Stomach (tissue), 4 donors: ENCODE measurements around the gene TMEM181.

Experiments used
- CTCF ChIP-seq, 7 experiments: fragments of 450-650 bp in 4 of 7; fragments of 200-600 bp in 3 of 7; sonication (generic) in 3 of 7; IDR thresholded peaks; one replicate each; pipeline ENCODE4 v1.5.1; 2016 to 2019; ENCODE audit warnings: antibody characterized with exemption in 7 of 7, control low read depth in 2 of 7, mild to moderate bottlenecking in 1 of 7
- POLR2AphosphoS5 ChIP-seq, 3 donors: sonication (generic); formaldehyde crosslinking; IDR thresholded peaks; one replicate each; pipeline ENCODE4 v1.6.1; 2016; ENCODE audit warnings: antibody characterized with exemption in 3 of 3

GRCh38 chr6:158627168-158627939 lies 67.5 kb downstream of the TMEM181 start:
- TF ChIP-seq POLR2AphosphoS5 (IDR thresholded peaks at IDR 0.05) (no peak), CTCF (IDR thresholded peaks at IDR 0.05) (no peak)
